ENCODE data around the gene SLC6A1.

The SLC6A1 gene

DNA sequence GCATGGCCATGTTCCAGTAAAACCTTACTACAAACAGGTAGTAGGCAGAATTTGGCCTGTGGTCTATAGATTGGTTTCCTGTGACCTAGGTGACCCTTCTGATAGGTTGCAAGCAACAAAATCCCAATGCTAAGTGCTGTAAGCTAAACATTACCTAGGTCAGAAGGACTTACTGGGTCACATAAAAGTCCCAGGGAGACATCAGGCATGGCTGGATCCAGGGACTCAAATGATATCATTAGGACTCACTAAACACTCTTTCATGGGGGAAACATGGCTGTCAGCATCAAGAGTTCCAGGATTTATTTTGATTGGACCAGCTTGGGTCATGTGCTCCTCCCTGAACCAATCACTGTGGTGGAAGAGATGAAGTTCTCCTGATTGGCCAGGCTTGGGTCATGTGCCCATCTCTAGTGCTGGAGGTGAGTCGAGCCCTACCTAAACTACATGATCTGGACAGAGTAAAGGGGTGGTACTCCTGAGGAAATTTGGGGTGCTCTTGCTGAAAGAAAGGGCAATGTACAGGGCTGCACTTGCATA is 16.8 kb upstream of the SLC6A1 start:
- DNase-seq (ENCODE audit: low read depth): no peak
- TF ChIP-seq, protein P1, sequence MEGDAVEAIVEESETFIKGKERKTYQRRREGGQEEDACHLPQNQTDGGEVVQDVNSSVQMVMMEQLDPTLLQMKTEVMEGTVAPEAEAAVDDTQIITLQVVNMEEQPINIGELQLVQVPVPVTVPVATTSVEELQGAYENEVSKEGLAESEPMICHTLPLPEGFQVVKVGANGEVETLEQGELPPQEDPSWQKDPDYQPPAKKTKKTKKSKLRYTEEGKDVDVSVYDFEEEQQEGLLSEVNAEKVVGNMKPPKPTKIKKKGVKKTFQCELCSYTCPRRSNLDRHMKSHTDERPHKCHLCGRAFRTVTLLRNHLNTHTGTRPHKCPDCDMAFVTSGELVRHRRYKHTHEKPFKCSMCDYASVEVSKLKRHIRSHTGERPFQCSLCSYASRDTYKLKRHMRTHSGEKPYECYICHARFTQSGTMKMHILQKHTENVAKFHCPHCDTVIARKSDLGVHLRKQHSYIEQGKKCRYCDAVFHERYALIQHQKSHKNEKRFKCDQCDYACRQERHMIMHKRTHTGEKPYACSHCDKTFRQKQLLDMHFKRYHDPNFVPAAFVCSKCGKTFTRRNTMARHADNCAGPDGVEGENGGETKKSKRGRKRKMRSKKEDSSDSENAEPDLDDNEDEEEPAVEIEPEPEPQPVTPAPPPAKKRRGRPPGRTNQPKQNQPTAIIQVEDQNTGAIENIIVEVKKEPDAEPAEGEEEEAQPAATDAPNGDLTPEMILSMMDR (IDR thresholded peaks at IDR 0.05; ENCODE audit: insufficient read depth, low read depth, low read length, missing control alignments): no peak
- H3K4me3 ChIP-seq (ENCODE audit: low read depth, low read length): no peak overlapping the region

DNA sequence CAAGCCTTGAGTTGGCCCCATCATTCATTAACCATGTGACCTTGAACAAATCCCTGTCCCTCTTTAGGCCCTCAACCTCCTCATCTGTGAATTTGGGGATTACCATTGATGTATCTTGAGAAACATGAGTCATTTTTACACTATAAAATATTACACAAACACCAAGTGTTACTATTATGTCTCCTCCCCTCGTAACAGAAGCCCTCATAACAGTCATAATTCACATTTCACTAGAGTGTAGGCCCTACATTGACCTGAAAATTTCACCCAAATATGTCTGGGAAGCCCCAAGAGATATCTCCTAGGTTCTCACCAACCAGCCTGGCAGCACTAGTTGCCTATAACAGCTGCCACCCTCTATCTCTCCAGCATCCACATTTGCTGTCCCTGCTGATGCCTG is 15.8 kb upstream of the SLC6A1 start:
- no peak for DNase-seq (ENCODE audit: low read depth)
- TF ChIP-seq, protein P1 (IDR thresholded peaks at IDR 0.05; ENCODE audit: insufficient read depth, low read depth, low read length, missing control alignments): no peak
- no peak overlapping the region for H3K4me3 ChIP-seq (ENCODE audit: low read depth, low read length)

DNA sequence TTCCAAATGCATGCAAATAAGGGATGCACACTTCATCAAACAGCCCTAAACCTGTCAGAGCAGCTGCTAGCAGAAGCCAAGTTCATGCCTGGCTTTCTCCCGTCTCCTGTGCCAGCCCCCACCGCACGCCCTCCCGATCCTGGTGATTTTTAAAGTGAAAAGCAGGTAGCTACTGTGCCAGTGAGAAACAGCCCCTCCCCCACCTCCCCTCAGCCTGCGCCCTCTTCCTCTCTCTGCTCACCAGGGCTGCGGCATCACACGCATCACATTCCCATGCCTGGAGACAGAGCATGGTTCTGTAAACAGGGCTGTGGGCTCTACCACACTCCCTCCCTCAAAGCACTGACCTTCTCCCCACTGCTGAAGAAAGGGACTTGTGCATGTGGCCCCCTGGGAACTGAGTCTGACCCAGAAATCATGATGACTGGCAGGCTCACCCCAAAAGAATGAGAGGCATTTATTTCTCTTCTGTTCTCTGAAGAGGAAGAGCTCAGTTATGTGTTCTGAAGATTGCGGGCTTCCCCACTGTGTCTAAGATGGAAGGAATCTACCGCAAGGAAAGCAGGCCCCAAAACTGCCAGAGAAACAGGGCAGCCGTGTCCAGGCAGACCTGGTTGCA is 14.5 kb upstream of the SLC6A1 start:
- no peak for DNase-seq (ENCODE audit: low read depth)
- TF ChIP-seq, protein P1 (IDR thresholded peaks at IDR 0.05; ENCODE audit: insufficient read depth, low read depth, low read length, missing control alignments): no peak
- no peak overlapping the region for H3K4me3 ChIP-seq (ENCODE audit: low read depth, low read length)

DNA sequence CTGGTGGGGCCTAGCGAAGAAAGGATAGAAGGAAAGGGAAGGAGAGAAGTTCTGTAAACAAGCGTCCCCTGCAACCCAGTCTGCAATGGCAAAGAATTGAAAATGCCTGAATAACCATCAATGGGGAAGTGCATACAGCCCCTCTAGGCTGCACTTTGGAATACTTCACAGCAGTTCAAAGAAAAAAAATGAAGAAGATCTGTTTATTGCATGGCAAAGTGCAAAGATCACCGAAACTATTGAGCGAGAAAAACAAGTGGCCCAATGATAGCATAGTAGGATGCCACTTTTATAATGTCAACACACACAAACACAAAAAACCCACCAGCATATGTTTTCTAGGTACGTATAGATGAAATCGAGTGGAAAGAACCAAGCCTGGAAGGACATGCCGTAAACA is 13.6 kb upstream of the SLC6A1 start:
- H3K4me3 ChIP-seq (ENCODE audit: low read depth, low read length): no peak overlapping the region
- no peak for DNase-seq (ENCODE audit: low read depth)
- TF ChIP-seq, protein P1 (IDR thresholded peaks at IDR 0.05; ENCODE audit: insufficient read depth, low read depth, low read length, missing control alignments): no peak

DNA sequence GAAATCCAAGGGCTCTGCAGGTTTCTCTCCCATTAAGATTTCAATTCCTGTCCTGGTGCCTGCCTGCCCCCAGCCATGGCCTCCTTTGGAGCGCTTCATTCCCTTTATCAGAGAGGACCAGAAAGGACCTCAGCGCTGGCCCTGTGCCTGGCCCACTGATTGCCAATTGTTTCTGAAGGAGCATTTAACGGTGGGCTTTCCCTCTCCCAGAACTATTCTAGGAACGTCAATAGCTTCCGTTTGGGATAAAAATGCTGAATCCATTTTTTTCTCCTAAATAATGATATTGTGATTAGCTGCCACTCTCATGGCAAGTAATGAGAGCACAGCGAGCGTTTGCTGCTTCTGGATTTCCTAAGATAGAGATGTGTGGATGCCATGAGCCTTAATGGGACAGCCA is 12.2 kb upstream of the SLC6A1 start:
- TF ChIP-seq, protein P1 (IDR thresholded peaks at IDR 0.05; ENCODE audit: insufficient read depth, low read depth, low read length, missing control alignments): no peak
- no peak overlapping the region for H3K4me3 ChIP-seq (ENCODE audit: low read depth, low read length)
- no peak for DNase-seq (ENCODE audit: low read depth)

DNA sequence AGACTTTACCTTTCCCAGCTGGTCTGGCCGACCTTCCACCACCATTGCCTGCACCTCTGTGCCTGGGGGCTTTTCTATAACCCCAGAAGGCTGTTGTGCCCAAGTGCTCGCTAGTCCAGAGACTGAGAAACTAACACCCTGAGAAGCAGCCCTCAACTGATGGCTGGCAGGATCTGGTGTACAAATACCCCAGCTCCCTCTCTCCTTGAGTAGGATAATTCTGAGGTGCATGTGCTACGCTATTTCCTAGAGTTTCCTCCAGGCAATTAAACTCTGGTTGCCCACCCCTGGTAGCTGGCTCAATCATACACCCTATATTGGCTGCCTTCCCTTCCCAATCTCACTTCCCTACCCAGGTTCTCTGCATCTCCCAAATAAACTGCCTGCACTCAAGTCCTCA is 11.5 kb upstream of the SLC6A1 start:
- H3K4me3 ChIP-seq (ENCODE audit: low read depth, low read length): no peak overlapping the region
- no peak for DNase-seq (ENCODE audit: low read depth)
- TF ChIP-seq, protein P1 (IDR thresholded peaks at IDR 0.05; ENCODE audit: insufficient read depth, low read depth, low read length, missing control alignments): no peak

DNA sequence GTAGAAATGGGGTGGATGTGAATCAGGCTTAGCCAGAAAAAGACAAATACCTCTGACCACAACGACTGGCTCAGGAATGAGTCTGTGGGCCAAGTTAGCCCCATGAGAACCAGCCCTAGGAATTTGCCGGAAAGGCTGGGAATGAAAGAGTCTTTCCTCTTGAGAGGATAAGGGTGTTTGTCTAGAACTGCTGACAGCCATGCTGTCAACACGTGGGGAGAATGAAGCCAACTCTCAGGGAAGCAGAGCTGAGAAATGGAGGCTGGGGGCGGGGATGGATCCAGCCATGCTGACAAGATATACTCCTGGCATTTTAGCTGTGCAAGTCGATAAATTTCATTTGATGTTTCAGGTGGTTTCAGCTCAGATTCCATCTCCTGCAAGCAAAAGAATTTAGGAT is 10.6 kb upstream of the SLC6A1 start:
- no peak for DNase-seq (ENCODE audit: low read depth)
- TF ChIP-seq, protein P1 (IDR thresholded peaks at IDR 0.05; ENCODE audit: insufficient read depth, low read depth, low read length, missing control alignments): no peak

More for the DNA sequence above, 10.6 kb upstream of the SLC6A1 start:
- H3K4me3 ChIP-seq (ENCODE audit: low read depth, low read length): no peak overlapping the region

All from GM12865 (cell line).